ENCODE results near the gene SLC26A1. TPM values are rescaled to one million over a fixed set of nuclear protein-coding genes. Genes with fewer than 3 reads are reported as not detected.

Gene SLC26A1
- total and polyA plus RNA-seq, 2 of the 13 experiments (the other 11 are each of a cell fraction or from before 2014, with no cell fraction given), result 5.4 to 22.9 TPM

GRCh38 chr4:1002631-1003251 is 9.5 kb upstream of the SLC26A1 start (continued):
- TF ChIP-seq CREBL2 (CRISPR knock-in tag; IDR thresholded peaks at IDR 0.05; ENCODE audit: borderline replicate concordance) (no peak), ZNF615 (CRISPR knock-in tag; IDR thresholded peaks at IDR 0.05; ENCODE audit: borderline replicate concordance) (no peak), E2F2 (CRISPR knock-in tag; IDR thresholded peaks at IDR 0.05; ENCODE audit: borderline replicate concordance) (no peak), PBX2 (CRISPR knock-in tag; IDR thresholded peaks at IDR 0.05) (no peak), ZFP36 (IDR thresholded peaks at IDR 0.05; ENCODE audit: borderline replicate concordance, low read depth, low read length, partially characterized antibody) (no peak), JUN (CRISPR knock-in tag; IDR thresholded peaks at IDR 0.05) (no peak), ZNF570 (CRISPR knock-in tag; IDR thresholded peaks at IDR 0.05; ENCODE audit: borderline replicate concordance) (no peak), IRX3 (CRISPR knock-in tag; IDR thresholded peaks at IDR 0.05; ENCODE audit: borderline replicate concordance, low read depth) (no peak), REL (CRISPR knock-in tag; conservative IDR thresholded peaks at IDR 0.05) (no peak), KDM3A (CRISPR knock-in tag; IDR thresholded peaks at IDR 0.05; ENCODE audit: low read depth) (no peak), ZNF264 (CRISPR knock-in tag; IDR thresholded peaks at IDR 0.05) (no peak), ADNP (CRISPR knock-in tag; IDR thresholded peaks at IDR 0.05) (no peak), ARNTL (CRISPR knock-in tag; IDR thresholded peaks at IDR 0.05) (no peak), FOXM1 (CRISPR knock-in tag; IDR thresholded peaks at IDR 0.05) (no peak)

Data from HepG2 (cell line).